ENCODE data around the gene NASP.

The NASP gene

GRCh38 chr1:45554198-45554597, 29.6 kb upstream of the NASP start:
- Histone ChIP-seq H3K9ac (no peak overlapping the region), H3K27ac (no peak overlapping the region), H2AFZ (no peak overlapping the region), H3K36me3 (ENCODE audit: control insufficient read depth, insufficient read depth, low read length) (no peaks in the 10 kb centered on the region), H3K27me3 (ENCODE audit: control insufficient read depth, insufficient read depth, low read length) (no peaks in the 10 kb centered on the region), H3K4me3 (ENCODE audit: low read depth, low read length) (no peak overlapping the region), H3K79me2 (no peaks in the 10 kb centered on the region), H3K4me1 (no peaks in the 10 kb centered on the region), H3K9me3 (ENCODE audit: control insufficient read depth, low read length) (no peaks in the 10 kb centered on the region), H3K4me2 (ENCODE audit: low read length) (no peak overlapping the region)
- TF ChIP-seq, protein P1, sequence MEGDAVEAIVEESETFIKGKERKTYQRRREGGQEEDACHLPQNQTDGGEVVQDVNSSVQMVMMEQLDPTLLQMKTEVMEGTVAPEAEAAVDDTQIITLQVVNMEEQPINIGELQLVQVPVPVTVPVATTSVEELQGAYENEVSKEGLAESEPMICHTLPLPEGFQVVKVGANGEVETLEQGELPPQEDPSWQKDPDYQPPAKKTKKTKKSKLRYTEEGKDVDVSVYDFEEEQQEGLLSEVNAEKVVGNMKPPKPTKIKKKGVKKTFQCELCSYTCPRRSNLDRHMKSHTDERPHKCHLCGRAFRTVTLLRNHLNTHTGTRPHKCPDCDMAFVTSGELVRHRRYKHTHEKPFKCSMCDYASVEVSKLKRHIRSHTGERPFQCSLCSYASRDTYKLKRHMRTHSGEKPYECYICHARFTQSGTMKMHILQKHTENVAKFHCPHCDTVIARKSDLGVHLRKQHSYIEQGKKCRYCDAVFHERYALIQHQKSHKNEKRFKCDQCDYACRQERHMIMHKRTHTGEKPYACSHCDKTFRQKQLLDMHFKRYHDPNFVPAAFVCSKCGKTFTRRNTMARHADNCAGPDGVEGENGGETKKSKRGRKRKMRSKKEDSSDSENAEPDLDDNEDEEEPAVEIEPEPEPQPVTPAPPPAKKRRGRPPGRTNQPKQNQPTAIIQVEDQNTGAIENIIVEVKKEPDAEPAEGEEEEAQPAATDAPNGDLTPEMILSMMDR (IDR thresholded peaks at IDR 0.05), result no peak

GRCh38 chr1:45557422-45557944, 26.4 kb upstream of the NASP start:
- Histone ChIP-seq H3K9ac (no peak overlapping the region), H3K4me2 (ENCODE audit: low read length) (no peak overlapping the region), H3K27me3 (ENCODE audit: control insufficient read depth, insufficient read depth, low read length) (no peaks in the 10 kb centered on the region), H3K36me3 (ENCODE audit: control insufficient read depth, insufficient read depth, low read length) (no peaks in the 10 kb centered on the region), H3K79me2 (no peaks in the 10 kb centered on the region), H3K4me1 (no peaks in the 10 kb centered on the region), H2AFZ (no peak overlapping the region), H3K4me3 (ENCODE audit: low read depth, low read length) (no peak overlapping the region), H3K9me3 (ENCODE audit: control insufficient read depth, low read length) (no peaks in the 10 kb centered on the region), H3K27ac (no peak overlapping the region)
- TF ChIP-seq, protein P1 (IDR thresholded peaks at IDR 0.05), result no peak

GRCh38 chr1:45563843-45564242, 20.0 kb upstream of the NASP start:
- no peak overlapping the region for H3K9ac ChIP-seq
- H3K27ac ChIP-seq, result no peak overlapping the region

DNA sequence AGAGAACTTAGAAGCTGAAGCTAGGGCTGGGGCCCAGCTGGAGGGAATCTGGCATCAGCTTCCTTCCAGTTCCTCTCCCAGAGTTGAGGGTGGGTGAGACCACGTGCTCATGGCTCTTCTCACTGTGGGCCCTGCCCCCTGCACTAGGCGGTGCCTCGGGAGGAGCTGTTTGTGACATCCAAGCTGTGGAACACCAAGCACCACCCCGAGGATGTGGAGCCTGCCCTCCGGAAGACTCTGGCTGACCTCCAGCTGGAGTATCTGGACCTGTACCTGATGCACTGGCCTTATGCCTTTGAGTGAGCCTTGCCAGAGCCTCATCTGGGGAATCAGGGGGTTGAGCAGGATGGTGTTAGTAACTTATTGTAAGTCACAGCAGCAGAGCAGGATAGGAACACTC, 17.1 kb upstream of the NASP start:
- H3K36me3 ChIP-seq (ENCODE audit: control insufficient read depth, insufficient read depth, low read length), result no peaks in the 10 kb centered on the region

More at GRCh38 chr1:45563843-45564242, 20.0 kb upstream of the NASP start:
- Histone ChIP-seq H3K9me3 (ENCODE audit: control insufficient read depth, low read length) (no peaks in the 10 kb centered on the region), H3K27me3 (ENCODE audit: control insufficient read depth, insufficient read depth, low read length) (no peaks in the 10 kb centered on the region), H3K4me1 (no peaks in the 10 kb centered on the region), H3K36me3 (ENCODE audit: control insufficient read depth, insufficient read depth, low read length) (no peaks in the 10 kb centered on the region), H2AFZ (no peak overlapping the region), H3K79me2 (no peaks in the 10 kb centered on the region), H3K4me3 (ENCODE audit: low read depth, low read length) (no peak overlapping the region), H3K4me2 (ENCODE audit: low read length) (no peak overlapping the region)
- TF ChIP-seq, protein P1 (IDR thresholded peaks at IDR 0.05), result no peak

DNA sequence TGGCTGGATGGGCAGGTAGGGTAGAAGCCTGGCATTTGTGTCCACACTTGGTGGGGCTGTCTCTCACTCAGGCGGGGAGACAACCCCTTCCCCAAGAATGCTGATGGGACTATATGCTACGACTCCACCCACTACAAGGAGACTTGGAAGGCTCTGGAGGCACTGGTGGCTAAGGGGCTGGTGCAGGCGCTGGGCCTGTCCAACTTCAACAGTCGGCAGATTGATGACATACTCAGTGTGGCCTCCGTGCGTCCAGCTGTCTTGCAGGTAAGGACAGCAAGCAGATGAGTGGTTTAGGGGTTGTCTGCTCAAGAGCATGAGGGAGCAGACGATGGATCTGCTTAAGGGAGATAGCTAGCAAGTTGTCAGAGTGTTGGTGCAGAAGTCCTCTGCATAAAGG, 15.9 kb upstream of the NASP start:
- no peak overlapping the region for H3K4me2 ChIP-seq (ENCODE audit: low read length)
- no peak overlapping the region for H3K27ac ChIP-seq
- TF ChIP-seq, protein P1 (IDR thresholded peaks at IDR 0.05), result no peak
- no peak overlapping the region for H3K9ac ChIP-seq
- no peaks in the 10 kb centered on the region for H3K9me3 ChIP-seq (ENCODE audit: control insufficient read depth, low read length)
- no peaks in the 10 kb centered on the region for H3K36me3 ChIP-seq (ENCODE audit: control insufficient read depth, insufficient read depth, low read length)
- H3K79me2 ChIP-seq, result no peaks in the 10 kb centered on the region
- H2AFZ ChIP-seq, result no peak overlapping the region
- no peaks in the 10 kb centered on the region for H3K4me1 ChIP-seq
- no peaks in the 10 kb centered on the region for H3K27me3 ChIP-seq (ENCODE audit: control insufficient read depth, insufficient read depth, low read length)
- H3K4me3 ChIP-seq (ENCODE audit: low read depth, low read length), result no peak overlapping the region

More for the DNA sequence above, 17.1 kb upstream of the NASP start:
- no peak overlapping the region for H3K27ac ChIP-seq
- H3K4me3 ChIP-seq (ENCODE audit: low read depth, low read length), result no peak overlapping the region
- no peaks in the 10 kb centered on the region for H3K9me3 ChIP-seq (ENCODE audit: control insufficient read depth, low read length)
- no peak overlapping the region for H2AFZ ChIP-seq
- H3K9ac ChIP-seq, result no peak overlapping the region
- H3K4me2 ChIP-seq (ENCODE audit: low read length), result no peak overlapping the region
- H3K4me1 ChIP-seq, result no peaks in the 10 kb centered on the region
- H3K27me3 ChIP-seq (ENCODE audit: control insufficient read depth, insufficient read depth, low read length), result no peaks in the 10 kb centered on the region
- TF ChIP-seq, protein P1 (IDR thresholded peaks at IDR 0.05), result no peak
- no peaks in the 10 kb centered on the region for H3K79me2 ChIP-seq
